GM20000 (cell line): ENCODE measurements around the gene PLXND1.

Experiments used
- DNase-seq: peaks from one replicate; pipeline ENCODE4 v3.0.0; 2012; ENCODE audit warnings: low spot score
- CTCF ChIP-seq: IDR thresholded peaks from 2 replicates; pipeline ENCODE4 v1.5.1; 2012; ENCODE audit warnings: mild to moderate bottlenecking, control low read depth; ENCODE audit errors: extremely low read depth, missing control alignments

Gene PLXND1

GRCh38 chr3:129533406-129533805, 73.1 kb downstream of the PLXND1 start:
- no peak for TF ChIP-seq CTCF
- no peak for DNase-seq

- no peak for TF ChIP-seq CTCF
- DNase-seq, result no peak
Measured at GRCh38 chr3:129532261-129532660, 74.2 kb downstream of the PLXND1 start.

GRCh38 chr3:129531699-129532098, 74.8 kb downstream of the PLXND1 start:
- no peak for DNase-seq

GRCh38 chr3:129530821-129531220, 75.7 kb downstream of the PLXND1 start:
- TF ChIP-seq CTCF, result no peak
- DNase-seq, result no peak

More at GRCh38 chr3:129531699-129532098, 74.8 kb downstream of the PLXND1 start:
- no peak for TF ChIP-seq CTCF

- DNase-seq, result no peak
- TF ChIP-seq CTCF, result no peak
Measured at GRCh38 chr3:129530251-129530791, 76.2 kb downstream of the PLXND1 start.

GRCh38 chr3:129529436-129530210, 76.9 kb downstream of the PLXND1 start:
- no peak for TF ChIP-seq CTCF
- DNase-seq, result no peak

GRCh38 chr3:129528589-129529100, 77.8 kb downstream of the PLXND1 start, which contains the start of gene RHO:
Gene RHO (plus strand): TSS chr3:129528639. CDS start chr3:129528734, 95 bp downstream.
- DNase-seq, result no peak
- TF ChIP-seq CTCF, result no peak
